BE2C (cell line): Measurements from ENCODE around the gene BPIFB2.
"Not testable (repeated sequence)": the region's sequence is repeated elsewhere in the genome, so short reads cannot be mapped to it uniquely, and the experiment has no call there.

Experiments used
- DNase-seq: peaks from one replicate; pipeline ENCODE4 v3.0.0-alpha.2; 2020
- H3K27me3 ChIP-seq: fragments of 250-450 bp; sonication (Bioruptor Pico); 2 replicates; pipeline ENCODE4 v1.5.1; 2020; ENCODE audit warnings: mild to moderate bottlenecking
- H3K36me3 ChIP-seq: fragments of 250-450 bp; sonication (Bioruptor Pico); 2 replicates; pipeline ENCODE4 v1.5.1; 2020; ENCODE audit warnings: mild to moderate bottlenecking
- H3K4me1 ChIP-seq: fragments of 250-450 bp; sonication (Bioruptor Pico); 2 replicates; pipeline ENCODE4 v1.5.1; 2020
- H3K4me3 ChIP-seq: 2 replicates; pipeline ENCODE4 v1.5.1; 2011; ENCODE audit warnings: low read depth, low read length
- H3K9me3 ChIP-seq: fragments of 250-450 bp; sonication (Bioruptor Pico); 2 replicates; pipeline ENCODE4 v1.5.1; 2020
- CTCF ChIP-seq: IDR thresholded peaks from 2 replicates; pipeline ENCODE4 v1.5.1; 2012; ENCODE audit warnings: mild to moderate bottlenecking, low read depth, low read length

Gene BPIFB2

GRCh38 chr20:32962053-32962452 lies 45.5 kb upstream of the BPIFB2 start:
- Histone ChIP-seq H3K4me1 (no peaks in the 10 kb centered on the region), H3K9me3 (no peaks in the 10 kb centered on the region), H3K36me3 (no peaks in the 10 kb centered on the region), H3K4me3 (no peak overlapping the region), H3K27me3 (no peaks in the 10 kb centered on the region; the same call in 1 of the 2 replicates)
- no peak for TF ChIP-seq CTCF
- no peak for DNase-seq

- H3K9me3 ChIP-seq, DNase-seq, H3K4me1 ChIP-seq, H3K36me3 ChIP-seq, H3K4me3 ChIP-seq, H3K27me3 ChIP-seq: not testable (repeated sequence)
Observed at GRCh38 chr20:32962646-32963045, 44.9 kb upstream of the BPIFB2 start.

GRCh38 chr20:32963176-32963575 lies 44.3 kb upstream of the BPIFB2 start:
- Histone ChIP-seq H3K4me1 (no peaks in the 10 kb centered on the region), H3K27me3 (no peaks in the 10 kb centered on the region; the same call in 1 of the 2 replicates), H3K9me3 (no peaks in the 10 kb centered on the region), H3K4me3 (no peak overlapping the region), H3K36me3 (no peaks in the 10 kb centered on the region)
- TF ChIP-seq CTCF = no peak
- DNase-seq = no peak

GRCh38 chr20:32964575-32964974 lies 42.9 kb upstream of the BPIFB2 start:
- H3K4me1 ChIP-seq = no peaks in the 10 kb centered on the region
- no peaks in the 10 kb centered on the region for H3K36me3 ChIP-seq
- H3K4me3 ChIP-seq = no peak overlapping the region
- no peak for DNase-seq
- no peaks in the 10 kb centered on the region; the same call in 1 of the 2 replicates for H3K27me3 ChIP-seq
- no peak for TF ChIP-seq CTCF
- H3K9me3 ChIP-seq = no peaks in the 10 kb centered on the region

- no peak for TF ChIP-seq CTCF
- Histone ChIP-seq H3K4me1 (no peaks in the 10 kb centered on the region), H3K36me3 (no peaks in the 10 kb centered on the region), H3K9me3 (no peaks in the 10 kb centered on the region), H3K27me3 (no peaks in the 10 kb centered on the region; the same call in 1 of the 2 replicates), H3K4me3 (no peak overlapping the region)
- no peak for DNase-seq
Observed at GRCh38 chr20:32965115-32965514, 42.4 kb upstream of the BPIFB2 start.

GRCh38 chr20:32965581-32966373 lies 41.7 kb upstream of the BPIFB2 start:
- TF ChIP-seq CTCF = no peak
- no peak for DNase-seq
- no peaks in the 10 kb centered on the region; the same call in 1 of the 2 replicates for H3K27me3 ChIP-seq
- no peaks in the 10 kb centered on the region for H3K9me3 ChIP-seq
- no peak overlapping the region for H3K4me3 ChIP-seq
- H3K4me1 ChIP-seq = no peaks in the 10 kb centered on the region
- no peaks in the 10 kb centered on the region for H3K36me3 ChIP-seq
